Stimulated activated CD4-positive, alpha-beta T cell treated with anti-CD3 and anti-CD28 coated beads, Interleukin-15, amount 100 ng/mL, for 1 hour (primary cell): ENCODE results near the gene GC.
"Not testable (repeated sequence)": the region's sequence is repeated elsewhere in the genome, so short reads cannot be mapped to it uniquely, and the experiment has no call there.

Source experiments
- DNase-seq, 2 donors: peaks; one replicate each; pipeline ENCODE4 v3.0.0-alpha.2; 2020; ENCODE audit warnings: low read depth in 1 of 2, low spot score in 1 of 2

The GC gene, protein sequence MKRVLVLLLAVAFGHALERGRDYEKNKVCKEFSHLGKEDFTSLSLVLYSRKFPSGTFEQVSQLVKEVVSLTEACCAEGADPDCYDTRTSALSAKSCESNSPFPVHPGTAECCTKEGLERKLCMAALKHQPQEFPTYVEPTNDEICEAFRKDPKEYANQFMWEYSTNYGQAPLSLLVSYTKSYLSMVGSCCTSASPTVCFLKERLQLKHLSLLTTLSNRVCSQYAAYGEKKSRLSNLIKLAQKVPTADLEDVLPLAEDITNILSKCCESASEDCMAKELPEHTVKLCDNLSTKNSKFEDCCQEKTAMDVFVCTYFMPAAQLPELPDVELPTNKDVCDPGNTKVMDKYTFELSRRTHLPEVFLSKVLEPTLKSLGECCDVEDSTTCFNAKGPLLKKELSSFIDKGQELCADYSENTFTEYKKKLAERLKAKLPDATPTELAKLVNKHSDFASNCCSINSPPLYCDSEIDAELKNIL

GRCh38 chr4:71783972-71784371 is at the start of gene GC:
TSS of gene GC (minus strand) at chr4:71784079. CDS start at chr4:71784018, 61 bp downstream.
- DNase-seq: no peak

GRCh38 chr4:71833232-71833900 is 49.5 kb upstream of the GC start:
- DNase-seq: no peak

GRCh38 chr4:71832049-71832448 is 48.2 kb upstream of the GC start:
- no peak for DNase-seq

- DNase-seq: no peak
Measured at GRCh38 chr4:71830497-71831190, 46.8 kb upstream of the GC start.

- no peak for DNase-seq
Measured at GRCh38 chr4:71828470-71828869, 44.6 kb upstream of the GC start.

DNA sequence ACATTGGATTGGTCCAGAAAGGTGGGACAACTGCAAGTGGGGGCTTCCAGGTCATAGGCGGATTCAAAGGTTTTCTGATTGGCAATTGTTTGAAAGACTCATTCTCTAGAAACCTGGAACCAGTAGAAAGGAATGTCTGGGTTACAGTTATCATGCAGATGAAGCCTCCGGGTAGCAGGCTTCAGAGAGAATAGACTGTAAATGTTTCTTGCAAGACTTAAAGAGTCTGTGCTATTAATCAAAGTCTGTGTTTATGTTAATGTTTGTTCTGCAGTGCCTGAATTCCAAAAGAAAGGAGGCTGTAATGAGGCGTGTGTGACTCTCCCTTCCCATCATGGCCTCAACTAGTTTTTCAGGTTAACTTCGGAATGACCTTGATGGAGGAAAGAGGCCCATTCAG is 43.9 kb upstream of the GC start:
- DNase-seq: no peak

DNA sequence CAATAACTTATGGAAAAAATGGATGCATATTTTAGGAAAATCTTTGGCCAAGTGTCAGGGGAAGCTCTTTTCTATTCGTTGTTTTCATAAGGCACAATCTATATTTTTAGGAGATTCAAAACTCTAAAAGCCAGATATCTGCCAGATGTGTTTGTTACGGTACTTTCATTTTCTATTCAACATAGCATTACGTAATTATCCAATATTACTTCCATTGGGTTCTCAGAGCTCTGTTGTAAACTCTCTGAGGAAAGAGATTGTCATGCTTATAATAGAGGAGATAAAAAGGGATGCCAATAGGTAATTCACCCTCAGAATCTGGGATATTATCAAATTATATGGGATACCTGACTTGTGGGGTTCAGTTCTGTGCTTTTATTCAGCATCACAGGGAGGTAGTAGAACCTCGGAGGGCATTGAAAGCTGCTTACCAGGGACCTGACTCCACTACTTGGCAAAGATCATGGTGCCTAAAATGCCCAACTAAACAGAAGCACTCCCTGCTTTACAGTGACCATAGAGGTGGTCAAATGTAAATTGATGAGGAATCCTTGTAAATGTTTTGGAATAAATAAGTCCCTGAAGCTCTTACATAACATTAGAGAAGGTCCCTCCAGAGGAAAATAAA is 32.9 kb upstream of the GC start:
- DNase-seq: no peak

GRCh38 chr4:71814433-71814832 is 30.6 kb upstream of the GC start:
- no peak for DNase-seq

- not testable (repeated sequence) for DNase-seq
Measured at GRCh38 chr4:71809805-71810204, 25.9 kb upstream of the GC start.

- no peak for DNase-seq
Measured at GRCh38 chr4:71807469-71807868, 23.6 kb upstream of the GC start.

- DNase-seq: not testable (repeated sequence)
Measured at GRCh38 chr4:71805230-71805629, 21.4 kb upstream of the GC start.

DNA sequence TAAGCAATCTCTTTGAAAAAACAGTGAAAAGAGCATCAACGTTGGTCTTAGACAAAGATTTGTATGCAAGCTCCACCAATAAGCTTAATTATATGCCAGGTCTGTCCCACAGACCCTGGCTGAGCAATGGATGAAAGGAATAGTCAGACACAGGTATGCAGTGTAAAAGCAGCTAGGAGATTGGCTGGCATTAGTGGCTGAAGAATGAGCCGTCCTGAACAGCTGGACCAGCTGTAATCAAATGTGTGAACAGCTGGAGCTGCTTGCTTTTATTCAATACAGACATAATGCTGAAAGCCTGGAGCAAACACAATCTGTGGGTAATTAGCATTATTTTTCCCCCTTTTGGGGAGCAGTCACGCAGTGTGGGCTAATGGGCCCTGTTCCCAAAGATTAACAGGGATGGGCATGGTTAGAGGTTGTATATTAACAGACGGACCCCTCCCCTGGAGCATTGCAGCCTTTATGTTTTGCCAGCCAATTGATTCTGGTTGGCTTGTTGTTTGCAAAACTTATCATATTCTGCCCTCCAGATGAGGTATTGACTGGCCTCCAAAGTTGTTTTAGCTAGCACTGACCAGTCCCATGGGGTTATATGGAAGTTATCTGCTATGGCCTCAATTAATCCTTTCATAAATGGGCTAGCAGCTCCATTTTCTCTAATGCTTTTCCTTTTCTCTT is 20.3 kb upstream of the GC start:
- not testable (repeated sequence) for DNase-seq

DNA sequence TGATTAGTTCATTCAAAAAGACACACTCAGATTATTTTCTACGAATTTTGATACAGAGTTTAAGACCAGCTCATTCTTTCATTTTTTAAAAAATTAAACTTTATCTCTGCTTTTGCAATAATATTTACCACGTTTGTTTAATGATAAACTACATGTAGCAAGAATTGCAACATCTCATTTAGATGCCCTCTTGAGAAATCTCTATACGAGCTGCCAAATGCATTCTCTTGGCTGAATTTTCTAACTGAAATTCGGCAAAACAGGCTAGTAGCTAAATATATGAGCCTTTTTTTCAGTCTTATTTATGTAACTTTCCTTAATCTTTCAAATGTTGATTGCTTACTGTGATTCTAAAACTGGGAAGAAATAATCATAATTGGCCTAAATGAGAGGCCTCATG is 2.1 kb upstream of the GC start:
- no peak for DNase-seq

DNA sequence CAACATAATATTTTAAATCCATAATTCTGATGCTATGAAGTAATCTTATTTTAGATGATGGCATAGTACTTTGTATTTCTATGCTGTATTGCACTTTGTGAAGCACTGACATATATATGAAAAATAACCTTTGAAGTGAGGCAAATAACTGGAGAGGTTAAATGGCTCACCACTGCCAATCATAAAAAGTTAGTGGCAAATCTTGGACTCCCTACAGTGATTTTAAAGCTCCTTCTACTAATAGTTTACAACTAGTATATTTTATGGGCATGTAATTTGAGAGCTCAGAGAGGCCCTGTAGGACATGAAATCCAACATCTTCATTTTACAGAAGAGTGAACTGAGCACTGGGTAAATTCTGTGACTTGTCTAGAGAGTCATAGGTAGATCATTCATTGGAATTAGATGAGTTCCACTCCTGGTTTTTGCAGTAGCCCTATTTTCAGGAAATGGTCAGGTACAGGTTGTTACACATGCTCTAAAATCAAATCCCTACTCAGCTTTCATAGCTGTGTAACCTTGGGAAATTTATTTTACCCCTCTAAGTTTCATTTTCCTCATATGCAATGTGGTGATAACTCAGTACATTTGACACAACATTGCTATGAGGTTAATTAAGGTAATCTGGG is 804 bp upstream of the GC start:
- DNase-seq: no peak

DNA sequence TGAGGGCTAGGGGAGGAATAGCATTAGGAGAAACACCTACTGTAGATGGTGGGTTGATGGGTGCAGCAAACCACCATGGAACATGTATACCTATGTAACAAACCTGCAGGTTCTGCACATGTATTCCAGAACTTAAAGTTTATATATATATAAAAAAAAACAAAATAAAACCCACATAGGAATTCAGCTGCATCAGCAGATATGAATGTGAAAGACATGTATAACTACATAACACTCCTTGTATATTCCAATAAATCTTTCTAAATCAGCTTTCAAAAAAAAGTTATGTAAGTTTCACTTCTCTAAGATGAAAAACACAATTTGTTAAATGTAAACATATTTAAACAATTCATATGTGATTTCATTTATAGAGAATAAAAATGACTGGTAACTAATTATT is 6.0 kb downstream of the GC start:
- no peak for DNase-seq

DNA sequence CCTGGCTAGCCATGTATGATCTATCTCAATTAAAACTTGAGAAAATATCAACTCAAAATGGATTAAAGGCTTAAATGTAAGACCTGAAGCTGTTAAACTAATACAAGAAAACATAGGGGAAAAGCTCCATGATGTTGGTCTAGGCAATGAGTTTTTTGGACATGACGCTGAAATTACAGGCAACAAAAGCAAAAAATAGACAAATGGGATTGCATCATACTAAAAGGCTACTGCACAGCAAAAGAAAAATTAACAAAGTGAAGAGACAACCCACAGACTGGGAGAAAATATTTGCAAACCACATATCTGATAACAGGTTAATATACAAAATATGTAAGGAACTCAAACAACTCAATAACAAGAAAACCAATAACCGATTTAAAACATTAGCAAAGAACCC is 8.4 kb downstream of the GC start:
- DNase-seq: no peak

DNA sequence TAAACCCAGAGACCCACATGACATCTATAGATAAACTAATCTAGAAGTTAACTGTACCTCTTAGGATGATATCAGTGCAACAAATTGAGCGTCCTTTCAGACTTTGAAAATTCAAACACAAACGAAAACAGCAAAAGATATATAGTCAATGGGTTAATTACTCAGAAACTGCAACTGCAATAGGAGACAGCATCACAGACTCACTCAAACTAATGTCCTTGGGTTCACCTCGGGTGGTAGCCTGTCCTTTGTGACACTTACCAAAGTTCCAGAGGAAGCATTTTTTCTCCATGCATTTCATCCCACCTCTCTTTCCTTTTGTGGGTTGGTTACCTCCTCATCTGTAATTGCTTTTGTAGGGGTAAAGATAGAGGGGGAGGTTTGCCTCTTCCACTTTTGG is 9.7 kb downstream of the GC start:
- DNase-seq: no peak

DNA sequence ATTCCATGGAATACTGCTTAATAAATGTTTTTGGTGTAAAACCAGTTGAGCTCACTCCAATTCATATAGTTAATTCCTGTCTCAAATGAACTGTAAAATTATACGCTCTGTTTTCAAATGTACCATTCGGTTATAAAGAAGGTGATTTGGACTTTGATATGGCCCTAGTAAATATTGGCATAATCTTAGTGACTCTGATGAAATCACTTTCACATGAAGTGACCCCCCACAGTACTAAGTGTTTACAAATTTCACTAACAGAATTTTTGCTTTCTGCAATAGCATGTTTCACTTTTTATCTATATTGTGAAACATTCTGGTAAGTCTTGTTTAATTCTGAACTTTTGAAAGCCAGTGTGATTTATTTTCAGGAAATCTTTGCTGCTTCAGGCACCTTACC is 10.9 kb downstream of the GC start:
- no peak for DNase-seq

DNA sequence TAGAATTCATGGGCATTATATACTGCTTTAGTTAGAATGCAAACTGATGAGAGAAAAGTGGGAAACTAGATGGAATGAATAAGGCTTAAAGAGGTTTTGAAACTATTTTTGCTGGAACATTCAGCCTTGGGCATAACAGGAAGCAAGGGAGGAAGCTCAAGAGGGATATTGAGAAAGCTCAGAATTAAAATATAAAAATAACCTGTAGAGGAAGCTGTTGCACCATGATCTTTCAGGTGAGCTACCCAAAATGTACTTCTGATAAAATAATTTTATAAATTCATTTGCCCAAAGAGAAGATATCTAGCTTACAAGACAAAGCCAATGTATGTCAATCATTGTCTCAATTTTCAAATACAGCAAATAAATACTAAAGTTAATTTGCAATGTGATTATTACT is 11.3 kb downstream of the GC start:
- DNase-seq: no peak

GRCh38 chr4:71771613-71772012 is 12.3 kb downstream of the GC start:
- DNase-seq: no peak

DNA sequence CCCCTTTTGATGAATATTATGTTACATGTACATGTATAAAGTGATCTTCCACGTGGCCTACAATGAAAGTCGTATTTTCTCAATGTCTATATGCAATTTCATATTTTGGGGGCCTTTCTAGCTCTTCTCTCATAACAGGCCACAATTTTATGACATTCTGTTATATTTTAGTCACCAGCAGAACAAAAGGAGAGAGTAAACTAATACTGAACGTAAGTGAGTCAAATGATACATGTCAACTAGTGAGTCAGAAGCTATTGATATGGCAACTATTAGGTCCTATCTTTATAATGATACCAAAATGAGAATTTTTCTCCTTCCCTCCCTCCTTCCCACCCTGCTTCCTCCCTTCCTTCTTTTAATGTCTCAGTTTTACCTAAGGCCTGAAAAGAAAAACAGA is 14.4 kb downstream of the GC start:
- DNase-seq: no peak
